H1 (cell line): Measurements from ENCODE around the gene ETV5.

Experiments used
- CREB1 ChIP-seq: IDR thresholded peaks from 2 replicates; pipeline ENCODE4 v1.6.1; 2012; ENCODE audit warnings: inconsistent platforms
- CTCF ChIP-seq, 3 experiments: IDR thresholded peaks; 1 replicate in 2 of 3; 2 replicates in 1 of 3; pipeline versions ENCODE4 v1.5.1 to v1.6.1; 2011; ENCODE audit warnings: low read length in 3 of 3, mild to moderate bottlenecking in 3 of 3, inconsistent platforms in 2 of 3, low read depth in 1 of 3, moderate library complexity in 1 of 3; ENCODE audit not compliant: insufficient read depth in 1 of 3; ENCODE audit errors: control extremely low read depth in 1 of 3
- MAFK ChIP-seq: IDR thresholded peaks from 2 replicates; pipeline ENCODE4 v1.6.1; 2012; ENCODE audit warnings: low read depth, mild to moderate bottlenecking, improper control_type of control experiment, low read length
- POLR2AphosphoS5 ChIP-seq: IDR thresholded peaks from 2 replicates; pipeline ENCODE4 v1.6.1; 2011; ENCODE audit warnings: low read depth, low read length
- SP1 ChIP-seq: IDR thresholded peaks from 2 replicates; pipeline ENCODE4 v1.6.1; 2011; ENCODE audit warnings: low read depth, low read length

GRCh38 chr3:186070550-186070949 is 38.3 kb downstream of the ETV5 start:
- TF ChIP-seq MAFK = no peak
- TF ChIP-seq CTCF (IDR thresholded peaks at IDR 0.05; ENCODE audit: control extremely low read depth in 1 of 3, insufficient read depth in 1 of 3, low read depth in 1 of 3, low read length in 3 of 3) = no peak
- no peak for TF ChIP-seq SP1
- no peak for TF ChIP-seq POLR2AphosphoS5
- TF ChIP-seq CREB1 = no peak
